KMS-11 (cell line): ENCODE results near the gene UNC13B.

Experiments used
- H2AFZ ChIP-seq: fragments of 200-600 bp; sonication (generic); 2 replicates; pipeline ENCODE4 v1.6.1; 2016; ENCODE audit warnings: antibody characterized with exemption, mixed run types, low read depth
- H3K27ac ChIP-seq: fragments of 200-600 bp; sonication (generic); 2 replicates; pipeline ENCODE4 v1.6.1; 2016; ENCODE audit warnings: mild to moderate bottlenecking, mixed run types
- H3K27me3 ChIP-seq: fragments of 200-600 bp; sonication (generic); 2 replicates; pipeline ENCODE4 v1.6.1; 2017; ENCODE audit warnings: mild to moderate bottlenecking, low read depth, mixed run types, moderate library complexity; ENCODE audit not compliant: insufficient read depth
- H3K36me3 ChIP-seq: fragments of 200-600 bp; sonication (generic); 2 replicates; pipeline ENCODE4 v1.6.1; 2017; ENCODE audit warnings: mild to moderate bottlenecking, mixed run types; ENCODE audit not compliant: insufficient read depth
- H3K4me1 ChIP-seq: fragments of 200-600 bp; sonication (generic); 2 replicates; pipeline ENCODE4 v1.6.1; 2016; ENCODE audit warnings: mild to moderate bottlenecking, low read depth, mixed run types; ENCODE audit not compliant: poor library complexity, severe bottlenecking
- H3K4me2 ChIP-seq: fragments of 200-600 bp; sonication (generic); 2 replicates; pipeline ENCODE4 v1.7.0; 2016; ENCODE audit warnings: mild to moderate bottlenecking, mixed run types
- H3K4me3 ChIP-seq: fragments of 200-600 bp; sonication (generic); IDR thresholded peaks from 2 replicates; pipeline ENCODE4 v1.6.1; 2017; ENCODE audit warnings: low read depth, low read length, mixed read lengths; ENCODE audit not compliant: insufficient read depth
- H3K79me2 ChIP-seq: fragments of 200-600 bp; sonication (generic); 2 replicates; pipeline ENCODE4 v1.6.1; 2016; ENCODE audit warnings: low read depth, mixed run types; ENCODE audit not compliant: insufficient read depth
- H3K9ac ChIP-seq: fragments of 200-600 bp; sonication (generic); 2 replicates; pipeline ENCODE4 v1.6.1; 2016; ENCODE audit warnings: mild to moderate bottlenecking, mixed run types
- H4K20me1 ChIP-seq: fragments of 200-600 bp; sonication (generic); 2 replicates; pipeline ENCODE4 v1.6.1; 2016; ENCODE audit warnings: mild to moderate bottlenecking, mixed run types; ENCODE audit not compliant: insufficient read depth
- CTCF ChIP-seq: fragments of 200-600 bp; sonication (generic); conservative IDR thresholded peaks from 2 replicates; pipeline ENCODE4 v1.6.1; 2017; ENCODE audit warnings: low read depth, mild to moderate bottlenecking, antibody characterized with exemption, low read length, moderate library complexity, mixed read lengths

The UNC13B gene

DNA sequence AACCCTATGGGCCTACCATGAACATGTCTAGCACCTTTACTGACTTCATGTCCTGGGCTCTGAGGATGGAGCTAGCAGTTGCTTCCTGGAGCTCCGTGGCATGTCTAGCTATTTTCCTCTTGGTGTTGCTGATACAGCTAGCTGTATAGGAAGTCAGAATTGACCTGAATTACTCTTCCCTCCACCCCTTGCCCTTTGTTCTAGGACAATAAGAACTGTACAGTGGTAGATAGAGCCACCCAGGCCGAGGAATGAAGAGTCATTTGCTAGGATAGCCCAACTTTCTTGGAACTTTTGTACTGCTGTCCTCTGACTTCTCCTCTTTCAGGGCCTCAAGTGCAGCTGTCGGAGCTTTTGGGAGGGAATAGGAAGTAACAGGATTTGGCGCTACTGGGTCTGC lies 218.2 kb downstream of the UNC13B start:
- no peaks in the 10 kb centered on the region for H3K4me1 ChIP-seq

DNA sequence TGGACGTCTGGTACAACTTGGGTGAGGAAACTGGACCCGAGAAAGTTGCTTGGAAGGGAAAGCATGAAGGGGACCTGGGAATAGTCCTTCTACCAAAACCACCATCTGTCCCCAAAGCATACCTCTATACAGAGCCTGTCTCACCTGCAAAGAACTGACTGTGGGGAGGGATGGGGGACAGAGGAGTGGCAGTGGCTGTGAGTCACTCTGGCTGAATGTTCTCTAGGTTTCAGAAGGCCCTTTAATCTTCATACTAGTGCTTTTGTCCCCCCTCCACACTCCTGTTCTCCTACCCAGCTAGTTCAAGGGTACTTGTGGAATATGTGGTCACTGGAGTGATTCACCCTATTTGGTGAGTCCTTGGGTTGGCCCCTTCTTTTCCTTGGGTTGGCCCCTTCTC lies 218.8 kb downstream of the UNC13B start:
- no peak for TF ChIP-seq CTCF
- no peaks in the 10 kb centered on the region for H3K36me3 ChIP-seq
- no peaks in the 10 kb centered on the region for H4K20me1 ChIP-seq

More for the DNA sequence above, 218.2 kb downstream of the UNC13B start:
- Histone ChIP-seq H3K4me2 (no peak overlapping the region), H3K79me2 (no peaks in the 10 kb centered on the region), H3K27me3 (no peaks in the 10 kb centered on the region), H4K20me1 (no peaks in the 10 kb centered on the region), H3K4me3 (no peak overlapping the region), H3K36me3 (no peaks in the 10 kb centered on the region), H3K27ac (no peak overlapping the region), H2AFZ (no peak overlapping the region), H3K9ac (no peak overlapping the region)
- TF ChIP-seq CTCF = no peak

DNA sequence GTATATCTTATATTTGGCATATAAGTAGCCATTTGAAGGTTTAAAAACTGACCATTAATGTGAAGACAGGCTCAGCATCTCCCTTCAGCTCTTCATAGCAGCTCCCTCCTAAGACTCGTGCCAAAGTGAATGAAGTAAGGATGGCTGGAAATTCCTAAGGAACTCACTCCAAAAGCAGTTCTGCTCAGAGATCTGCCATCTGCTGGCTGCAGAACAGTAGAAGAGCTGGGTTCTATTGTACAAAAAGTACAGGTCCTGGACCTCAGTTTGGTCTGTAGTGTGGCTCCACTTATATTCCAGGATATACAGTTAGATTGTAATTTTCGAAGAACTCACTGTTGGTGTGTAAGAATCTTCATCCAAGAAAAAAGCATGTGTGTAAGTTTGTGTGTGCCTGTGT lies 223.2 kb downstream of the UNC13B start:
- Histone ChIP-seq H3K4me3 (no peak overlapping the region), H3K9ac (no peak overlapping the region), H3K4me2 (no peak overlapping the region), H4K20me1 (no peaks in the 10 kb centered on the region), H3K27me3 (no peaks in the 10 kb centered on the region), H3K36me3 (no peaks in the 10 kb centered on the region), H2AFZ (no peak overlapping the region), H3K4me1 (no peaks in the 10 kb centered on the region), H3K27ac (no peak overlapping the region), H3K79me2 (no peaks in the 10 kb centered on the region)
- no peak for TF ChIP-seq CTCF

More for the DNA sequence above, 218.8 kb downstream of the UNC13B start:
- Histone ChIP-seq H3K4me3 (no peak overlapping the region), H3K4me1 (no peaks in the 10 kb centered on the region), H3K27ac (no peak overlapping the region), H2AFZ (no peak overlapping the region), H3K79me2 (no peaks in the 10 kb centered on the region), H3K9ac (no peak overlapping the region), H3K4me2 (no peak overlapping the region), H3K27me3 (no peaks in the 10 kb centered on the region)

DNA sequence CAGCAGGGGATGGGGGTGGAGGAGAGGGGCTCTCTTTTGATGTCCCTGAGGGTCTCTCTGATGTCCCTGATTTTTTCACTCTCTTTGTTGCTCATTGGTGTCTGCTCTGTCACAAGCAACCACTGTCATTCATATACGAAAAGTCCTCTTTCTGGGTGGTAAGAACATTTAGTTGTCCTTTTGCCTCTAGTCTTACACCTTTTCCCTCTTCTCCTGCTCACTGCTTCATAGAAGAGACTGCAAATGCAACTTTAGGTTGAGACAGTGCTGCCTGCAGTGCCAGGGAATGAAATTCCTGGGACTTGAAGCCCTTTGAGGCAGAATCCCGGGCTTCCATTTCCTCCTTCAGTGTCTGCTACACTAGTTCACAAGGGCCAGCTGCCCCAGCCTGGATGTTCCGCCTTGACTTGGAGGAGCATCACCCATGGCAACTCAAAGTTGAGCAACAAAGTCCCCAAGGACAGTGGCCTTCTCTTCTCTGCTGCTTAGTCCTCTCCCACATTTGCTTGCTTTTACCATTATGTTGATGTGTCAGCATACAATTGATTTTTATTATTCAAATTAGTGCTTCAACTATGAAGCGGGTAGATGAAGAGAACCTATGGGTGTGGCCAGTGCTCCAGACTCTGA lies 233.4 kb downstream of the UNC13B start:
- no peak overlapping the region for H3K27ac ChIP-seq
- H3K36me3 ChIP-seq = no peaks in the 10 kb centered on the region
- no peak overlapping the region for H3K9ac ChIP-seq
- H3K4me3 ChIP-seq = no peak overlapping the region
- H3K79me2 ChIP-seq = no peaks in the 10 kb centered on the region
- no peak for TF ChIP-seq CTCF
- H4K20me1 ChIP-seq = no peaks in the 10 kb centered on the region
- no peaks in the 10 kb centered on the region for H3K27me3 ChIP-seq
- H3K4me2 ChIP-seq = no peak overlapping the region
- peaks cover 14% of the 10 kb centered on the region for H3K4me1 ChIP-seq
- no peak overlapping the region for H2AFZ ChIP-seq
